B cell (primary cell): ENCODE results near the gene ACR.

Source experiments
- CTCF ChIP-seq: fragments of 200-600 bp; IDR thresholded peaks from one replicate; pipeline ENCODE4 v1.8.0; 2022; ENCODE audit warnings: antibody characterized with exemption, mild to moderate bottlenecking
- EZH2 ChIP-seq: IDR thresholded peaks from 2 replicates; pipeline ENCODE4 v1.6.1; 2012; ENCODE audit warnings: borderline replicate concordance, low read depth, mild to moderate bottlenecking, moderate library complexity, low read length; ENCODE audit not compliant: insufficient read depth, poor library complexity, severe bottlenecking

GRCh38 chr22:50725597-50725996 lies 12.4 kb upstream of the ACR start:
- TF ChIP-seq CTCF (no peak), EZH2 (no peak)
